ENCODE data around the gene CPT1C. TPM values are rescaled to one million over a fixed set of nuclear protein-coding genes. Genes with fewer than 3 reads are reported as not detected.

Gene CPT1C
- total RNA-seq, 2 experiments from 2014 or later = 1.9 to 2.9 TPM

- ChIA-PET POLR2A (no interaction called here), CTCF (interaction anchor here (1.5 kb wide), 1 partner anchor 20 kb away, joined by 4 read pairs; no protein-coding TSS in a partner anchor)
- H3K27me3 Mint-ChIP-seq = no peaks in the 10 kb centered on the region
- no peaks in the 10 kb centered on the region for H3K36me3 Mint-ChIP-seq (ENCODE audit: low read depth)
- peaks cover 3% of the 10 kb centered on the region for H3K4me1 Mint-ChIP-seq
- DNase-seq = no peak
- no peak overlapping the region for H3K27ac Mint-ChIP-seq
- no peaks in the 10 kb centered on the region for H3K9me3 Mint-ChIP-seq
- H3K4me3 Mint-ChIP-seq = no peak overlapping the region
Measured at GRCh38 chr19:49738268-49738667, 47.4 kb downstream of the CPT1C start.

- peaks cover 3% of the 10 kb centered on the region for H3K4me1 Mint-ChIP-seq
- no peaks in the 10 kb centered on the region for H3K9me3 Mint-ChIP-seq
- CTCF ChIA-PET = interaction anchor here (1.5 kb wide), 1 partner anchor 21 kb away, joined by 4 read pairs; no protein-coding TSS in a partner anchor
- POLR2A ChIA-PET = no interaction called here
- no peak overlapping the region for H3K27ac Mint-ChIP-seq
- H3K27me3 Mint-ChIP-seq = no peaks in the 10 kb centered on the region
- DNase-seq = no peak
- H3K36me3 Mint-ChIP-seq (ENCODE audit: low read depth) = no peaks in the 10 kb centered on the region
- H3K4me3 Mint-ChIP-seq = no peak overlapping the region
Measured at GRCh38 chr19:49739098-49739497, 48.2 kb downstream of the CPT1C start.

- POLR2A ChIA-PET = interaction anchor here (0.6 kb wide), 1 partner anchor 315 kb away, joined by 3 read pairs; no protein-coding TSS in a partner anchor
- Mint-ChIP-seq H3K36me3 (ENCODE audit: low read depth) (no peaks in the 10 kb centered on the region), H3K4me1 (peaks cover 3% of the 10 kb centered on the region), H3K27me3 (no peaks in the 10 kb centered on the region), H3K27ac (no peak overlapping the region), H3K9me3 (peaks cover 3% of the 10 kb centered on the region), H3K4me3 (no peak overlapping the region)
- CTCF ChIA-PET = no interaction called here
- DNase-seq = no peak
Measured at GRCh38 chr19:49739933-49740332, 49.0 kb downstream of the CPT1C start.

- H3K27me3 Mint-ChIP-seq = no peaks in the 10 kb centered on the region
- no peak overlapping the region for H3K27ac Mint-ChIP-seq
- DNase-seq = no peak
- ChIA-PET CTCF (no interaction called here), POLR2A (no interaction called here)
- H3K4me1 Mint-ChIP-seq = peaks cover 3% of the 10 kb centered on the region
- H3K4me3 Mint-ChIP-seq = no peak overlapping the region
- H3K36me3 Mint-ChIP-seq (ENCODE audit: low read depth) = no peaks in the 10 kb centered on the region
- peaks cover 6% of the 10 kb centered on the region for H3K9me3 Mint-ChIP-seq
Measured at GRCh38 chr19:49741210-49741844, 50.4 kb downstream of the CPT1C start.

GRCh38 chr19:49744946-49745381 lies 54.0 kb downstream of the CPT1C start:
- CTCF ChIA-PET = no interaction called here
- POLR2A ChIA-PET = no interaction called here
- Mint-ChIP-seq H3K27ac (no peak overlapping the region), H3K4me3 (no peak overlapping the region), H3K27me3 (no peaks in the 10 kb centered on the region), H3K9me3 (peaks cover 6% of the 10 kb centered on the region), H3K36me3 (ENCODE audit: low read depth) (no peaks in the 10 kb centered on the region), H3K4me1 (no peaks in the 10 kb centered on the region)
- no peak for DNase-seq

- DNase-seq = peak; percentile 23
- ChIA-PET CTCF (no interaction called here), POLR2A (interaction anchor here (0.6 to 1.3 kb wide), 2 partner anchors 14 to 503 kb away, joined by 3 read pairs; no protein-coding TSS in a partner anchor)
- H3K4me1 Mint-ChIP-seq = no peaks in the 10 kb centered on the region
- no peaks in the 10 kb centered on the region for H3K27me3 Mint-ChIP-seq
- peaks cover 6% of the 10 kb centered on the region for H3K9me3 Mint-ChIP-seq
- no peak overlapping the region for H3K4me3 Mint-ChIP-seq
- H3K27ac Mint-ChIP-seq = no peak overlapping the region
- no peaks in the 10 kb centered on the region for H3K36me3 Mint-ChIP-seq (ENCODE audit: low read depth)
Measured at GRCh38 chr19:49746206-49746958, 55.5 kb downstream of the CPT1C start.

- peaks cover 6% of the 10 kb centered on the region for H3K9me3 Mint-ChIP-seq
- H3K36me3 Mint-ChIP-seq (ENCODE audit: low read depth) = no peaks in the 10 kb centered on the region
Measured at GRCh38 chr19:49749055-49749716, 58.3 kb downstream of the CPT1C start.

GRCh38 chr19:49749771-49750170 lies 58.9 kb downstream of the CPT1C start:
- H3K4me1 Mint-ChIP-seq = no peaks in the 10 kb centered on the region
- no peak overlapping the region for H3K4me3 Mint-ChIP-seq
- POLR2A ChIA-PET = no interaction called here
- CTCF ChIA-PET = interaction anchor here (1.0 kb wide), 1 partner anchor 16 kb away, joined by 3 read pairs; no protein-coding TSS in a partner anchor
- H3K9me3 Mint-ChIP-seq = peaks cover 4% of the 10 kb centered on the region
- no peak overlapping the region for H3K27ac Mint-ChIP-seq
- no peaks in the 10 kb centered on the region for H3K36me3 Mint-ChIP-seq (ENCODE audit: low read depth)
- DNase-seq = no peak
- H3K27me3 Mint-ChIP-seq = no peaks in the 10 kb centered on the region

More at GRCh38 chr19:49749055-49749716, 58.3 kb downstream of the CPT1C start:
- Mint-ChIP-seq H3K27me3 (no peaks in the 10 kb centered on the region), H3K27ac (no peak overlapping the region), H3K4me1 (no peaks in the 10 kb centered on the region), H3K4me3 (no peak overlapping the region)
- CTCF ChIA-PET = interaction anchor here (1.0 kb wide), 1 partner anchor 17 kb away, joined by 3 read pairs; no protein-coding TSS in a partner anchor
- POLR2A ChIA-PET = no interaction called here
- no peak for DNase-seq

- peaks cover 5% of the 10 kb centered on the region for H3K9me3 Mint-ChIP-seq
- H3K4me3 Mint-ChIP-seq = no peak overlapping the region
- DNase-seq = no peak
- POLR2A ChIA-PET = no interaction called here
- H3K4me1 Mint-ChIP-seq = no peaks in the 10 kb centered on the region
- H3K36me3 Mint-ChIP-seq (ENCODE audit: low read depth) = no peaks in the 10 kb centered on the region
- H3K27me3 Mint-ChIP-seq = no peaks in the 10 kb centered on the region
- CTCF ChIA-PET = no interaction called here
- H3K27ac Mint-ChIP-seq = no peak overlapping the region
Measured at GRCh38 chr19:49752701-49753100, 61.8 kb downstream of the CPT1C start.

GRCh38 chr19:49755956-49756355 lies 65.0 kb downstream of the CPT1C start:
- peaks cover 5% of the 10 kb centered on the region for H3K9me3 Mint-ChIP-seq
- POLR2A ChIA-PET = no interaction called here
- CTCF ChIA-PET = interaction anchor here (0.6 to 1.4 kb wide), 2 partner anchors 38 to 1943 kb away, joined by 3 to 4 read pairs; no protein-coding TSS in a partner anchor
- H3K4me1 Mint-ChIP-seq = no peaks in the 10 kb centered on the region
- no peak overlapping the region for H3K4me3 Mint-ChIP-seq
- H3K27ac Mint-ChIP-seq = no peak overlapping the region
- DNase-seq = no peak
- H3K36me3 Mint-ChIP-seq (ENCODE audit: low read depth) = no peaks in the 10 kb centered on the region
- no peaks in the 10 kb centered on the region for H3K27me3 Mint-ChIP-seq

GRCh38 chr19:49758292-49758691 lies 67.4 kb downstream of the CPT1C start:
- no peak overlapping the region for H3K27ac Mint-ChIP-seq
- no peak for DNase-seq
- H3K9me3 Mint-ChIP-seq = peaks cover 5% of the 10 kb centered on the region
- POLR2A ChIA-PET = interaction anchor here (0.5 kb wide), 1 partner anchor 72 kb away, joined by 3 read pairs; no protein-coding TSS in a partner anchor
- no peaks in the 10 kb centered on the region for H3K36me3 Mint-ChIP-seq (ENCODE audit: low read depth)
- CTCF ChIA-PET = no interaction called here
- no peaks in the 10 kb centered on the region for H3K27me3 Mint-ChIP-seq
- H3K4me3 Mint-ChIP-seq = no peak overlapping the region
- H3K4me1 Mint-ChIP-seq = no peaks in the 10 kb centered on the region

- Mint-ChIP-seq H3K4me3 (no peak overlapping the region), H3K27me3 (no peaks in the 10 kb centered on the region), H3K27ac (no peak overlapping the region), H3K9me3 (peaks cover 2% of the 10 kb centered on the region), H3K4me1 (peaks cover 11% of the 10 kb centered on the region), H3K36me3 (ENCODE audit: low read depth) (no peaks in the 10 kb centered on the region)
- no peak for DNase-seq
- ChIA-PET POLR2A (interaction anchor here (1.4 kb wide), 1 partner anchor 14 kb away, joined by 3 read pairs; no protein-coding TSS in a partner anchor), CTCF (no interaction called here)
Measured at GRCh38 chr19:49761249-49761624, 70.3 kb downstream of the CPT1C start.

Data from activated CD4-positive, alpha-beta memory T cell treated with anti-CD3 and anti-CD28 coated beads, Interleukin-2, amount 10 ng/mL, durations not matched to agents 7 days and 5 days (primary cell).